HUES48 (cell line): ENCODE measurements around the gene RPS6KA4.
"Not testable (repeated sequence)": the region's sequence is repeated elsewhere in the genome, so short reads cannot be mapped to it uniquely, and the experiment has no call there.

Source experiments
- H3K27ac ChIP-seq: one replicate; pipeline ENCODE4 v1.7.0; 2013; ENCODE audit warnings: low read depth, low read length, inconsistent platforms
- H3K27me3 ChIP-seq: 2 replicates; pipeline ENCODE4 v1.6.1; 2013; ENCODE audit warnings: mild to moderate bottlenecking, low read length; ENCODE audit not compliant: control insufficient read depth, insufficient read depth
- H3K36me3 ChIP-seq: 2 replicates; pipeline ENCODE4 v1.6.1; 2013; ENCODE audit warnings: low read length; ENCODE audit not compliant: control insufficient read depth, insufficient read depth
- H3K4me1 ChIP-seq: 2 replicates; pipeline ENCODE4 v1.6.1; 2013; ENCODE audit warnings: mild to moderate bottlenecking, low read length; ENCODE audit not compliant: control insufficient read depth, insufficient read depth
- H3K4me3 ChIP-seq: 2 replicates; pipeline ENCODE4 v1.5.1; 2013; ENCODE audit warnings: mild to moderate bottlenecking, low read depth, low read length
- H3K9ac ChIP-seq: 2 replicates; pipeline ENCODE4 v1.6.1; 2013; ENCODE audit warnings: mild to moderate bottlenecking, low read depth, low read length, moderate library complexity
- H3K9me3 ChIP-seq: 2 replicates; pipeline ENCODE4 v1.6.1; 2013; ENCODE audit warnings: low read length; ENCODE audit not compliant: control insufficient read depth, insufficient read depth

Gene RPS6KA4

GRCh38 chr11:64318766-64319761 is 39.9 kb upstream of the RPS6KA4 start:
- Histone ChIP-seq H3K27me3 (no peaks in the 10 kb centered on the region), H3K9me3 (no peaks in the 10 kb centered on the region), H3K27ac (peak overlapping the region; percentile 100), H3K36me3 (peaks cover 53% of the 10 kb centered on the region), H3K4me3 (peak overlapping the region; percentile 87), H3K4me1 (peaks cover 14% of the 10 kb centered on the region), H3K9ac (peak overlapping the region; percentile 34; the same call in 1 of the 2 replicates)

GRCh38 chr11:64320556-64320955 is 38.4 kb upstream of the RPS6KA4 start:
- Histone ChIP-seq H3K9ac (no peak overlapping the region), H3K27ac (no peak overlapping the region)

GRCh38 chr11:64321026-64321425 is 37.9 kb upstream of the RPS6KA4 start:
- peaks cover 14% of the 10 kb centered on the region for H3K4me1 ChIP-seq
- no peak overlapping the region for H3K9ac ChIP-seq
- H3K4me3 ChIP-seq = no peak overlapping the region
- H3K27me3 ChIP-seq = no peaks in the 10 kb centered on the region
- H3K9me3 ChIP-seq = no peaks in the 10 kb centered on the region
- no peak overlapping the region for H3K27ac ChIP-seq
- H3K36me3 ChIP-seq = peaks cover 34% of the 10 kb centered on the region

More at GRCh38 chr11:64320556-64320955, 38.4 kb upstream of the RPS6KA4 start:
- Histone ChIP-seq H3K4me1 (peaks cover 14% of the 10 kb centered on the region), H3K27me3 (no peaks in the 10 kb centered on the region), H3K36me3 (peaks cover 39% of the 10 kb centered on the region), H3K4me3 (no peak overlapping the region), H3K9me3 (no peaks in the 10 kb centered on the region)

- H3K4me1 ChIP-seq = peaks cover 9% of the 10 kb centered on the region
- H3K9me3 ChIP-seq = no peaks in the 10 kb centered on the region
- H3K27me3 ChIP-seq = no peaks in the 10 kb centered on the region
- peaks cover 29% of the 10 kb centered on the region for H3K36me3 ChIP-seq
- no peak overlapping the region for H3K27ac ChIP-seq
- no peak overlapping the region for H3K4me3 ChIP-seq
- H3K9ac ChIP-seq = no peak overlapping the region
Measured at GRCh38 chr11:64321533-64321932, 37.4 kb upstream of the RPS6KA4 start.

- H3K4me3 ChIP-seq = no peak overlapping the region
- H3K36me3 ChIP-seq = peaks cover 29% of the 10 kb centered on the region
- H3K27ac ChIP-seq = no peak overlapping the region
- peaks cover 9% of the 10 kb centered on the region for H3K4me1 ChIP-seq
- no peaks in the 10 kb centered on the region for H3K9me3 ChIP-seq
- H3K27me3 ChIP-seq = no peaks in the 10 kb centered on the region
- no peak overlapping the region for H3K9ac ChIP-seq
Measured at GRCh38 chr11:64322925-64323260, 36.1 kb upstream of the RPS6KA4 start.

GRCh38 chr11:64323373-64323772 is 35.6 kb upstream of the RPS6KA4 start:
- H3K36me3 ChIP-seq = peaks cover 29% of the 10 kb centered on the region
- no peaks in the 10 kb centered on the region for H3K27me3 ChIP-seq
- no peak overlapping the region for H3K4me3 ChIP-seq
- no peaks in the 10 kb centered on the region for H3K9me3 ChIP-seq
- peaks cover 9% of the 10 kb centered on the region for H3K4me1 ChIP-seq
- no peak overlapping the region for H3K27ac ChIP-seq
- no peak overlapping the region for H3K9ac ChIP-seq

- not testable (repeated sequence) for H3K4me3 ChIP-seq, H3K4me1 ChIP-seq, H3K9ac ChIP-seq, H3K9me3 ChIP-seq, H3K27ac ChIP-seq, H3K27me3 ChIP-seq
- peaks cover 29% of the 10 kb centered on the region for H3K36me3 ChIP-seq
Measured at GRCh38 chr11:64323984-64324383, 35.0 kb upstream of the RPS6KA4 start.

- peaks cover 24% of the 10 kb centered on the region for H3K36me3 ChIP-seq
- no peaks in the 10 kb centered on the region for H3K27me3 ChIP-seq
- H3K27ac ChIP-seq = peak overlapping the region; percentile 54
Measured at GRCh38 chr11:64324692-64325469, 34.1 kb upstream of the RPS6KA4 start.

GRCh38 chr11:64327375-64327774 is 31.6 kb upstream of the RPS6KA4 start:
- peaks cover 4% of the 10 kb centered on the region for H3K4me1 ChIP-seq
- no peak overlapping the region for H3K4me3 ChIP-seq
- H3K9me3 ChIP-seq = no peaks in the 10 kb centered on the region
- H3K27ac ChIP-seq = no peak overlapping the region
- H3K9ac ChIP-seq = no peak overlapping the region
- peaks cover 6% of the 10 kb centered on the region for H3K36me3 ChIP-seq
- H3K27me3 ChIP-seq = no peaks in the 10 kb centered on the region

More at GRCh38 chr11:64324692-64325469, 34.1 kb upstream of the RPS6KA4 start:
- H3K9me3 ChIP-seq = no peaks in the 10 kb centered on the region
- no peaks in the 10 kb centered on the region for H3K4me1 ChIP-seq
- no peak overlapping the region for H3K4me3 ChIP-seq
- H3K9ac ChIP-seq = no peak overlapping the region

GRCh38 chr11:64327993-64328392 is 31.0 kb upstream of the RPS6KA4 start:
- H3K27ac ChIP-seq = no peak overlapping the region

GRCh38 chr11:64330888-64331287 is 28.1 kb upstream of the RPS6KA4 start:
- H3K4me1 ChIP-seq = peaks cover 4% of the 10 kb centered on the region
- H3K36me3 ChIP-seq = no peaks in the 10 kb centered on the region
- H3K4me3 ChIP-seq = no peak overlapping the region
- H3K9me3 ChIP-seq = no peaks in the 10 kb centered on the region
- no peak overlapping the region for H3K27ac ChIP-seq
- H3K9ac ChIP-seq = no peak overlapping the region
- H3K27me3 ChIP-seq = no peaks in the 10 kb centered on the region

More at GRCh38 chr11:64327993-64328392, 31.0 kb upstream of the RPS6KA4 start:
- H3K9ac ChIP-seq = no peak overlapping the region
- peaks cover 4% of the 10 kb centered on the region for H3K4me1 ChIP-seq
- no peak overlapping the region for H3K4me3 ChIP-seq
- H3K36me3 ChIP-seq = 0 out of 2 replicates have a peak, but pooled peaks cover under 1% of the 10 kb centered on the region
- H3K9me3 ChIP-seq = no peaks in the 10 kb centered on the region
- H3K27me3 ChIP-seq = no peaks in the 10 kb centered on the region
